ENCODE measurements around the gene CLEC11A.

- TF ChIP-seq CTCF (IDR thresholded peaks at IDR 0.05) (no peak), POLR2AphosphoS5 (IDR thresholded peaks at IDR 0.05; ENCODE audit: insufficient read depth in 1 of 2, low read depth in 1 of 2) (no peak), POLR2A (IDR thresholded peaks at IDR 0.05) (no peak)
Observed at GRCh38 chr19:50702871-50703829, 20.0 kb upstream of the CLEC11A start.
